ENCODE measurements around the gene EEF1AKMT3.
"Not testable (repeated sequence)": the region's sequence is repeated elsewhere in the genome, so short reads cannot be mapped to it uniquely, and the experiment has no call there.

EEF1AKMT3 gene

GRCh38 chr12:57795354-57795753 is 22.9 kb downstream of the EEF1AKMT3 start:
- FAIRE-seq: no peak

- FAIRE-seq: no peak
Measured at GRCh38 chr12:57796996-57797395, 24.6 kb downstream of the EEF1AKMT3 start.

GRCh38 chr12:57797933-57798332 is 25.5 kb downstream of the EEF1AKMT3 start:
- FAIRE-seq: no peak

- no peak for FAIRE-seq
Measured at GRCh38 chr12:57800965-57801364, 28.6 kb downstream of the EEF1AKMT3 start.

GRCh38 chr12:57802607-57803006 is 30.2 kb downstream of the EEF1AKMT3 start:
- FAIRE-seq: no peak

- FAIRE-seq: peak; percentile 79
Measured at GRCh38 chr12:57803319-57803893, 31.0 kb downstream of the EEF1AKMT3 start.

GRCh38 chr12:57806677-57807076 is 34.3 kb downstream of the EEF1AKMT3 start:
- FAIRE-seq: no peak

- no peak for FAIRE-seq
Measured at GRCh38 chr12:57807285-57807684, 34.9 kb downstream of the EEF1AKMT3 start.

- no peak for FAIRE-seq
Measured at GRCh38 chr12:57808351-57808750, 35.9 kb downstream of the EEF1AKMT3 start.

GRCh38 chr12:57809425-57809824 is 37.0 kb downstream of the EEF1AKMT3 start:
- no peak for FAIRE-seq

- no peak for FAIRE-seq
Measured at GRCh38 chr12:57810450-57810849, 38.0 kb downstream of the EEF1AKMT3 start.

GRCh38 chr12:57811028-57811755 is 38.8 kb downstream of the EEF1AKMT3 start:
- no peak for FAIRE-seq

GRCh38 chr12:57813111-57813970 is 40.9 kb downstream of the EEF1AKMT3 start:
- FAIRE-seq: no peak

GRCh38 chr12:57813971-57814772 is 41.8 kb downstream of the EEF1AKMT3 start:
- FAIRE-seq: no peak

- FAIRE-seq: no peak
Measured at GRCh38 chr12:57815177-57816000, 43.0 kb downstream of the EEF1AKMT3 start.

- FAIRE-seq: no peak
Measured at GRCh38 chr12:57816001-57816854, 43.8 kb downstream of the EEF1AKMT3 start.

- no peak for FAIRE-seq
Measured at GRCh38 chr12:57816855-57817151, 44.4 kb downstream of the EEF1AKMT3 start.

GRCh38 chr12:57817261-57817989 is 45.0 kb downstream of the EEF1AKMT3 start:
- no peak for FAIRE-seq

- not testable (repeated sequence) for FAIRE-seq
Measured at GRCh38 chr12:57817990-57818331, 45.5 kb downstream of the EEF1AKMT3 start.

- not testable (repeated sequence) for FAIRE-seq
Measured at GRCh38 chr12:57820119-57820518, 47.7 kb downstream of the EEF1AKMT3 start.

GRCh38 chr12:57821015-57821414 is 48.6 kb downstream of the EEF1AKMT3 start:
- FAIRE-seq: not testable (repeated sequence)

Data from G401.6 (cell line).